Mesenteric fat pad (tissue), 1 donor: ENCODE results near the gene MARS1. TPM values are rescaled to one million over a fixed set of nuclear protein-coding genes. Genes with fewer than 3 reads are reported as not detected.
"Not testable (repeated sequence)": the region's sequence is repeated elsewhere in the genome, so short reads cannot be mapped to it uniquely, and the experiment has no call there.

Experiments
- DNase-seq: peaks from one replicate; pipeline ENCODE4 v3.0.0-alpha.2; 2020; ENCODE audit warnings: low spot score
- long read RNA-seq: library from polyadenylated mRNA; unstranded; transcript quantifications from one replicate; pipeline ENCODE4 v2.0.0, GENCODE V29; 2020
- total RNA-seq: library from RNA; stranded (reverse); fragmentation: NEBNext Ultra II Directional; extraction: Animal tissue kit (Norgen Biotek cat#: 25700); gene quantifications from one replicate; pipeline ENCODE4 v1.2.1, GENCODE V29; 2021
- donor health status: DM: yes; HTN: yes; CAD: no.

The MARS1 gene
- total RNA-seq = 145 TPM
- long read RNA-seq, transcript MARS-201 (21 exons, 2,905 nt) = major isoform, 233 of 328 reads
- long read RNA-seq, partial matches to known transcripts = 36 of 328 reads
- long read RNA-seq, other reads (novel, unspliced or antisense) = 57 of 328 reads

- peak; percentile 96 for DNase-seq
Observed at GRCh38 chr12:57487597-57488401, at the start of gene MARS1. Gene MARS1 (plus strand): TSS chr12:57488068. CDS start chr12:57488091, 23 bp downstream.

- no peak for DNase-seq
Observed at GRCh38 chr12:57438400-57438799, 49.5 kb upstream of the MARS1 start.

GRCh38 chr12:57439762-57440266, 48.1 kb upstream of the MARS1 start:
- DNase-seq = no peak

- DNase-seq = not testable (repeated sequence)
Observed at GRCh38 chr12:57441393-57441792, 46.5 kb upstream of the MARS1 start.

- no peak for DNase-seq
Observed at GRCh38 chr12:57441846-57442427, 45.9 kb upstream of the MARS1 start.

GRCh38 chr12:57444337-57444736, 43.5 kb upstream of the MARS1 start:
- not testable (repeated sequence) for DNase-seq

- no peak for DNase-seq
Observed at GRCh38 chr12:57444744-57445143, 43.1 kb upstream of the MARS1 start.

GRCh38 chr12:57446292-57446960, 41.4 kb upstream of the MARS1 start:
- DNase-seq = no peak

- DNase-seq = no peak
Observed at GRCh38 chr12:57448669-57449068, 39.2 kb upstream of the MARS1 start.

GRCh38 chr12:57449375-57449774, 38.5 kb upstream of the MARS1 start:
- DNase-seq = no peak

GRCh38 chr12:57450057-57450456, 37.8 kb upstream of the MARS1 start:
- DNase-seq = no peak

- DNase-seq = no peak
Observed at GRCh38 chr12:57451233-57451778, 36.6 kb upstream of the MARS1 start.

- no peak for DNase-seq
Observed at GRCh38 chr12:57452181-57452936, 35.5 kb upstream of the MARS1 start.

GRCh38 chr12:57452937-57453509, 34.8 kb upstream of the MARS1 start:
- no peak for DNase-seq

GRCh38 chr12:57454213-57454565, 33.7 kb upstream of the MARS1 start:
- no peak for DNase-seq

- no peak for DNase-seq
Observed at GRCh38 chr12:57454566-57455373, 33.1 kb upstream of the MARS1 start, which contains the start of gene INHBE. Gene INHBE (plus strand): TSS chr12:57455307. CDS start chr12:57455537, 230 bp downstream.

- DNase-seq = no peak
Observed at GRCh38 chr12:57455374-57456144, 32.3 kb upstream of the MARS1 start.

GRCh38 chr12:57456145-57456700, 31.6 kb upstream of the MARS1 start:
- DNase-seq = no peak
